Lower lobe of right lung (tissue), 2 donors: Measurements from ENCODE around the gene SHISAL1. TPM values are rescaled to one million over a fixed set of nuclear protein-coding genes. Genes with fewer than 3 reads are reported as not detected.

Experiments
- ATAC-seq, 2 donors: fragments of 200-7000 bp; cut with Tn5 transposase; one replicate each; pipeline ENCODE4 v1.9.1; 2020 to 2022; ENCODE audit warnings: mild to moderate bottlenecking in 2 of 2, moderate library complexity in 2 of 2
- DNase-seq: peaks from one replicate; pipeline ENCODE4 v3.0.0-alpha.2; 2020
- H3K27ac ChIP-seq: fragments of 200-600 bp; one replicate; pipeline ENCODE4 v1.8.0; 2022
- H3K27me3 ChIP-seq: fragments of 200-600 bp; one replicate; pipeline ENCODE4 v1.8.0; 2022; ENCODE audit warnings: low read depth
- H3K36me3 ChIP-seq: fragments of 200-600 bp; one replicate; pipeline ENCODE4 v1.8.0; 2022; ENCODE audit warnings: mild to moderate bottlenecking
- H3K4me1 ChIP-seq: fragments of 200-600 bp; one replicate; pipeline ENCODE4 v1.8.0; 2022
- H3K4me3 ChIP-seq: fragments of 200-600 bp; one replicate; pipeline ENCODE4 v1.8.0; 2022; ENCODE audit warnings: mild to moderate bottlenecking
- H3K9me3 ChIP-seq: fragments of 200-600 bp; one replicate; pipeline ENCODE4 v1.8.0; 2022
- CTCF ChIP-seq: fragments of 200-600 bp; IDR thresholded peaks from one replicate; pipeline ENCODE4 v1.8.0; 2022; ENCODE audit warnings: antibody characterized with exemption, mild to moderate bottlenecking
- intact Hi-C: fragments of 100-400 bp; cut with DNase I; formaldehyde crosslinking; loops from one replicate; pipeline ENCODE4 v1.11.0; 2022
- total RNA-seq: library from RNA; stranded (reverse); fragmentation: NEBNext Ultra II Directional; extraction: Animal tissue kit (Norgen Biotek cat#: 25700); gene quantifications from one replicate; pipeline ENCODE4 v1.2.1, GENCODE V29; 2021
- donor health status: DM: no; HTN: yes; CAD: no; lungs with severe emphysema.

SHISAL1 gene
- total RNA-seq, 1 donor from 2014 or later = 0.32 TPM

GRCh38 chr22:44224166-44224565 lies 88.6 kb downstream of the SHISAL1 start:
- intact Hi-C loops = no loop called here
- Histone ChIP-seq H3K27ac (no peak overlapping the region), H3K9me3 (peaks cover 12% of the 10 kb centered on the region), H3K4me3 (no peak overlapping the region), H3K4me1 (no peaks in the 10 kb centered on the region), H3K27me3 (peaks cover 4% of the 10 kb centered on the region), H3K36me3 (no peaks in the 10 kb centered on the region)
- no peak for TF ChIP-seq CTCF
- no peak for DNase-seq
- no peak for ATAC-seq

DNA sequence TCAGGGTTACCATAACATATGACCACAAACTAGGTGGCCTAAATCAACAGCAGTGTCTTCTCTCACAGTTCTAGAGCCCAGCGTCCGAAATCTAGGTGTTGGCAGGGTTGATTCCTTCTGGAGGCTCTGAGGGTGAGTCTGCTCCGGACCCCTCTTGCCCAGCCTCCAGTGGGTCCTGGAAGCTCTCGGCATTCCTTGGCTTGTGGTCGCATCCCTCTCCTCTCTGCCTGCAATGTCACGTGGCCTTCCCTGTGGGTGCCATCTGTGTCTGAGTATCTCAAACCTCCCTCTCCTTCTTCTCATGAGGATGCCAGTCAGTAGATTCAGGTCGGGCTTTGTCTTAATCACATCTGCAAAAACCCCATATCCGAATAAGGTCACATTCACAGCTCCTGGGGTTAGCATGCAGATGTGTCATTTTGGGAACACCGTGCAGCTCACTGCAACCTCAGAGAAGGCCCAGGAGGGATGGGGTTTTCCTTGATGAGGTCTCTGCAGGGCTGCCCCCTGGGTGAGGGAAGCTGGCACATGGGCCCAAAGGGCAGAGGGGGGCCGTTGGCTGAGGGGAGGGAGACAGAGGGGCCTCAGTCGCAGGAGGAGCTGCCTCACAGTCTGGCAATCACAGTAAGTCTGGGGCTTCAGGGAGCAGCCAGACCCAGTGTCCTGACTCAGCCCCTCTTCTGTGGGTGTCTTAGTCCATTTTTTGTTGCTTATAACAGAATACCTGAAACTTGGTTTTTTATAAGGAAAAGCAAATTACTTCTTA lies 90.9 kb downstream of the SHISAL1 start:
- Histone ChIP-seq H3K36me3 (no peaks in the 10 kb centered on the region), H3K9me3 (no peaks in the 10 kb centered on the region), H3K4me1 (no peaks in the 10 kb centered on the region), H3K27me3 (peaks cover 4% of the 10 kb centered on the region), H3K4me3 (no peak overlapping the region), H3K27ac (no peak overlapping the region)
- DNase-seq (no peak), ATAC-seq (no peak)
- intact Hi-C loops = no loop called here
- no peak for TF ChIP-seq CTCF

DNA sequence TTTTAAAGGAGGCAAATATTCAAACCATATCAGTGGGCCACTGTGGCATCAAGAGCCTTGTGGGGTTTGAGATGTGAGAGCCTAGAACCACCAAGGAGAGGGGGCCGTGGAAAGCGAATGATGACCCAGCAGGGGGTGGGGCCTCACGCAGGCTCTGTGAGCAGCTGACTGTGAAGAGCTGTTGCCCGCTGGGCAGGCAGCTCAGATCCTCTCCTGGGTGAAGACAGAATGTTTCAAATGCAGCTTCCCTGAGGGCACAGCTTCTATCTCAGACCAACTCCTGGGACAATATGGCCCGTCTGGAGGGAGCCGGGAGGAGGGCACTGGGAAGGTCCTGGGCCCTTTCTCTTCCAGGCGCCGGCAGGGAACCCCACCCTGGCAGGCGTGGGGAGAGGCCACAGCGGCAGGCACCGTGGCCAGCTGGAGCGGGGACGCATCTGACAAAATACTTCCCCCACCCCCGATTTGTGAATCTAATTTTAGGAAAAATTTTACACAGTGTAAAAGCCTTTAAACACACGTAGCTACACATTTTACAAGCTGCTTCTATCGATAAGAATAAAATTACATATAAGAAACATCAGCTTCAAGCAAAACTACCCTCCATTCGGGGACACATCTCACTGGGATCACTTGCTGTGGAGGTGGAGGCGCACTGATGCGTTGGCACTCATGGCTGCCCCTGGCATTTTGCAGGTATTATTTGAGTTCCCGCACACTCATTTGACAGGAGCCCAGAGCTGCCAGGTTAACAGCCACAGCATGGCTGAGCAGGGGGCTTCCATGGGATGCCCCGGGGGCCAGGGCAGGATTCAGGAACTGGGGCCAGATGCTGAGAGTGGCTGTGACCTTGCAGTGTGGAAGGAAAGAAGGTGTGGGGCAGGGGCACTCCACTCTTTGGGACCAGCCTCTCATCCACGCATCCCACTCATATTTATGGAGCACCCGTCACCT lies 91.7 kb downstream of the SHISAL1 start:
- ATAC-seq = no peak
- intact Hi-C loops = no loop called here
- no peak for DNase-seq
- Histone ChIP-seq H3K9me3 (no peaks in the 10 kb centered on the region), H3K36me3 (no peaks in the 10 kb centered on the region), H3K4me3 (no peak overlapping the region), H3K27ac (no peak overlapping the region), H3K27me3 (peaks cover 4% of the 10 kb centered on the region), H3K4me1 (no peaks in the 10 kb centered on the region)
- TF ChIP-seq CTCF = no peak

- Histone ChIP-seq H3K4me3 (no peak overlapping the region), H3K27me3 (peaks cover 8% of the 10 kb centered on the region), H3K27ac (no peak overlapping the region), H3K4me1 (no peaks in the 10 kb centered on the region), H3K9me3 (peaks cover 6% of the 10 kb centered on the region), H3K36me3 (no peaks in the 10 kb centered on the region)
- TF ChIP-seq CTCF = no peak
- intact Hi-C loops = no loop called here
- DNase-seq (no peak), ATAC-seq (no peak)
These were observed 93.5 kb downstream of the SHISAL1 start for GRCh38 chr22:44219101-44219870.

DNA sequence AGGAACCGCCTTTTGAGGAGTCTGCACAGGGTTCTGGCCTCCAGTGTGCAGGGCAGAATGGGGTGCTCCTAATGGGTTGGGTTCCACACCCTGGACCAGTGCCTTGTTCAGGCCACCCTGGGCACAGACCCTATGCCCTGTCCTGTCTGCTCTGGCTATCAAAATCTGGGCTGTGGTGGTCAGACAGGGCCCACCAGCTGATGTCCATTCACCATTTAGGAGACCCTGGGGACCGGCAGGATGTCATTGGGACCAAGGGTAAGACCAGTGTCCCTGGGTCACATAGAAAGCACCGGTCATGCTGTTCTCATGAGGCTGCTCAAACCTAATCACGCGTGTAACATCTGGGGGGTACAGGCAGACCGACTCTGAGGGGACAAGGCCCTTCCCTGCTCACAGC lies 94.7 kb downstream of the SHISAL1 start:
- Histone ChIP-seq H3K27me3 (peaks cover 8% of the 10 kb centered on the region), H3K36me3 (no peaks in the 10 kb centered on the region), H3K4me1 (no peaks in the 10 kb centered on the region), H3K4me3 (no peak overlapping the region), H3K9me3 (peaks cover 6% of the 10 kb centered on the region), H3K27ac (no peak overlapping the region)
- ATAC-seq (no peak), DNase-seq (no peak)
- no peak for TF ChIP-seq CTCF
- intact Hi-C loops = no loop called here
